Upper lobe of left lung (tissue), 6 donors: Measurements from ENCODE around the gene THAP12. TPM values are rescaled to one million over a fixed set of nuclear protein-coding genes. Genes with fewer than 3 reads are reported as not detected.
"Not testable (repeated sequence)": the region's sequence is repeated elsewhere in the genome, so short reads cannot be mapped to it uniquely, and the experiment has no call there.

Experiments used
- ATAC-seq, 2 donors: fragments of 200-7000 bp; cut with Tn5 transposase; one replicate each; pipeline ENCODE4 v1.9.1; 2022; ENCODE audit warnings: mild to moderate bottlenecking in 2 of 2, moderate library complexity in 2 of 2; ENCODE audit not compliant: low FRiP score in 2 of 2
- DNase-seq, 2 donors: peaks; one replicate each; pipeline ENCODE4 v3.0.0-alpha.2; 2019 to 2020
- H3K27ac ChIP-seq, 4 donors: fragments of 200-600 bp; sonication (generic); one replicate each; pipeline ENCODE4 v1.5.1; 2016 to 2019
- H3K27me3 ChIP-seq, 4 donors: fragments of 200-600 bp; sonication (generic); one replicate each; pipeline ENCODE4 v1.5.1; 2017 to 2019
- H3K36me3 ChIP-seq, 4 donors: fragments of 200-600 bp; sonication (generic); one replicate each; pipeline ENCODE4 v1.5.1; 2016 to 2019
- H3K4me1 ChIP-seq, 4 donors: fragments of 200-600 bp; sonication (generic); one replicate each; pipeline ENCODE4 v1.5.1; 2018 to 2019
- H3K4me3 ChIP-seq, 4 donors: fragments of 200-600 bp; sonication (generic); one replicate each; pipeline ENCODE4 v1.5.1; 2017 to 2019; ENCODE audit warnings: mild to moderate bottlenecking in 2 of 4, moderate library complexity in 1 of 4
- H3K9me3 ChIP-seq, 4 donors: fragments of 200-600 bp; sonication (generic); one replicate each; pipeline ENCODE4 v1.5.1; 2018 to 2019
- EP300 ChIP-seq, 4 donors: sonication (generic); formaldehyde crosslinking; IDR thresholded peaks; one replicate each; pipeline ENCODE4 v1.5.1; 2017; ENCODE audit warnings: antibody characterized with exemption in 4 of 4, control low read depth in 2 of 4
- POLR2A ChIP-seq, 4 donors: fragments of 450-650 bp; IDR thresholded peaks; one replicate each; pipeline ENCODE4 v1.5.1; 2016 to 2017; ENCODE audit warnings: antibody characterized with exemption in 4 of 4, mild to moderate bottlenecking in 2 of 4
- POLR2AphosphoS5 ChIP-seq, 2 donors: sonication (generic); formaldehyde crosslinking; IDR thresholded peaks; one replicate each; pipeline ENCODE4 v1.5.1; 2017; ENCODE audit warnings: antibody characterized with exemption in 2 of 2
- WGBS, 2 donors: methylation state at CpG; one replicate each; pipeline ENCODE4 v1.1.5; 2017 to 2018; 5-methylcytosine and 5-hydroxymethylcytosine counted together
- total RNA-seq, 6 donors: library from RNA; depleted of rRNA in 4 of 6; stranded (reverse); fragments of >200 nt in 4 of 6; gene quantifications; one replicate each; pipeline versions ENCODE4 v1.1.0 to v1.2.1, GENCODE V29; 2016 to 2021
- TF ChIP-seq, protein P1 (sequence below), 6 experiments: fragments of 450-650 bp in 4 of 6; fragments of 200-600 bp in 2 of 6; sonication (generic) in 2 of 6; IDR thresholded peaks; one replicate each; pipeline ENCODE4 v1.5.1; 2016 to 2019; ENCODE audit warnings: antibody characterized with exemption in 6 of 6
- donor health status: DM: no; HTN: no; CAD: no; lungs with moderate emphysema.
- donor health status: DM: no; HTN: yes; CAD: no; lungs with severe emphysema.

THAP12 gene
- total RNA-seq, 6 donors from 2014 or later = 9.1 to 35.8 (median 34.2) TPM

DNA sequence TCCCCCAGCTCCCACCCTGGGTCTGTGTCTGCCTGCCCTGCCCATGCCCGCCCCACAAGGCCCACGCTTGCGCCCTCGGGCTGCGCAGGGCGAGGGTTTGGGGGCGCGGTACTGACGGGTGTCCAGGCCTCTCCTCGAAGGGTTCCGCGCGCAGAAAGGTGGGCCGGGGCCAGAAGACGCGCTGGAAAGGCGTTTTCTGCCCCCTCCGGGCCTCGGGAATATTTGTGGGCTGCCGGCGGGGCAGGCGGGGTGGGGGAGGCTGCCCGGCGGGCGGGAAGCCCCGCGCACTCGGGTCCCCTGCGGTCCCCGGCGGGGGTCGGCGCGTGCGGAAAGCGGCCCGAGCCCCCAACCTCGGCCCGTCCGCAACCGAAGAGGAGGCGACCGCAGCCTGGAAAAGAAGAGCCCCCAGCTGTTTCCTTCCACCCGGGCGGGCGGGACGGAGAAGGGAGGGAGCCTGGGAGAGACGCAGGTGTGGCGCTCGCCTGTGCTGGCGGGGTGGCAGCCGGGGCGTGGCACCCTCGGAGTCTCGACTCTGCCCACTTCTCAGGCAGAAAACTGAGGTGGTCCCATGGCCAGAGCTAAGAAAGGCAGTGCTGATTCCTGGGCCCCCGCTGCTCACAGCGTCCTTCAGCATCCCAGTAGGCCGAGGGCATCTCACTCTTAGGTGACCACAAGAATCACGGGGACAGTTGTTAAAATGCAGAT, 59.0 kb downstream of the THAP12 start:
- Histone ChIP-seq H3K4me3 (peak overlapping the region in 3 of 4 donors; percentile 44 to 47 (median 47)), H3K36me3 (no peaks in the 10 kb centered on the region), H3K27ac (peak overlapping the region in 1 of 4 donors; percentile 40), H3K4me1 (peaks cover 0 to 11% (median 2%) of the 10 kb centered on the region in 4 donors), H3K9me3 (no peaks in the 10 kb centered on the region), H3K27me3 (peaks cover 0 to 10% (median 7%) of the 10 kb centered on the region in 4 donors)
- DNase-seq (peak in 1 of 2 donors; percentile 81), ATAC-seq (peak in 1 of 2 donors; percentile 7)
- TF ChIP-seq, protein P1, sequence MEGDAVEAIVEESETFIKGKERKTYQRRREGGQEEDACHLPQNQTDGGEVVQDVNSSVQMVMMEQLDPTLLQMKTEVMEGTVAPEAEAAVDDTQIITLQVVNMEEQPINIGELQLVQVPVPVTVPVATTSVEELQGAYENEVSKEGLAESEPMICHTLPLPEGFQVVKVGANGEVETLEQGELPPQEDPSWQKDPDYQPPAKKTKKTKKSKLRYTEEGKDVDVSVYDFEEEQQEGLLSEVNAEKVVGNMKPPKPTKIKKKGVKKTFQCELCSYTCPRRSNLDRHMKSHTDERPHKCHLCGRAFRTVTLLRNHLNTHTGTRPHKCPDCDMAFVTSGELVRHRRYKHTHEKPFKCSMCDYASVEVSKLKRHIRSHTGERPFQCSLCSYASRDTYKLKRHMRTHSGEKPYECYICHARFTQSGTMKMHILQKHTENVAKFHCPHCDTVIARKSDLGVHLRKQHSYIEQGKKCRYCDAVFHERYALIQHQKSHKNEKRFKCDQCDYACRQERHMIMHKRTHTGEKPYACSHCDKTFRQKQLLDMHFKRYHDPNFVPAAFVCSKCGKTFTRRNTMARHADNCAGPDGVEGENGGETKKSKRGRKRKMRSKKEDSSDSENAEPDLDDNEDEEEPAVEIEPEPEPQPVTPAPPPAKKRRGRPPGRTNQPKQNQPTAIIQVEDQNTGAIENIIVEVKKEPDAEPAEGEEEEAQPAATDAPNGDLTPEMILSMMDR (IDR thresholded peaks at IDR 0.05) = no peak
- TF ChIP-seq EP300 (IDR thresholded peaks at IDR 0.05) (no peak), POLR2A (IDR thresholded peaks at IDR 0.05) (no peak), POLR2AphosphoS5 (IDR thresholded peaks at IDR 0.05) (no peak)
- WGBS, 2 donors = 30 to 48% methylated on average over 6 to 48 of the region's 59 CpGs

DNA sequence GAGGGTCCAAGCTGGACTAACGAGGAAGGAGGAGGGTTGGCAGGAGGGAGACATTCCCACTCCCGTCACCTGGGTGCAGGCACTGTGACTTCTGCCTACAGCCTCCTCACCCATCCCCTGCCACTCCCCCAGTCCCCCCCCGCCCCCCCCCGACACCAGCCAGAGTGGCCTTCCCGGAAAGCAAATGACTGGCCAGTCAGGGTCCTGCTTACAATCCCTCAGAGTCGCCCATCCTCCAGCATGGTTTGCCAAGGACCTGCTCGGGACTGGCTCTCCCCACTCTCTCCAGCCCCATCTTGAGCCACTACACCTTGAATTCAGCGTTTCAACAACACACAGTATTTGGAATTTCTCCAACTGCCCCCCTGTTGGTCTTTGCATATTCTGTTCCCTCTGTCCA, 59.6 kb downstream of the THAP12 start:
- TF ChIP-seq, protein P1 (IDR thresholded peaks at IDR 0.05) = no peak
- TF ChIP-seq EP300 (IDR thresholded peaks at IDR 0.05) = no peak
- TF ChIP-seq POLR2AphosphoS5 (IDR thresholded peaks at IDR 0.05) = no peak
- TF ChIP-seq POLR2A (IDR thresholded peaks at IDR 0.05) = no peak
- no peak for ATAC-seq
- H3K36me3 ChIP-seq = no peaks in the 10 kb centered on the region
- 33 to 59% methylated on average over 7 to 8 of the region's 8 CpGs for WGBS, 2 donors
- H3K4me1 ChIP-seq = peaks cover 0 to 11% (median 2%) of the 10 kb centered on the region in 4 donors
- peak overlapping the region in 3 of 4 donors; percentile 44 to 47 (median 47) for H3K4me3 ChIP-seq
- peaks cover 0 to 10% (median 7%) of the 10 kb centered on the region in 4 donors for H3K27me3 ChIP-seq
- H3K27ac ChIP-seq = no peak overlapping the region
- peak in 1 of 2 donors; percentile 27 for DNase-seq
- no peaks in the 10 kb centered on the region for H3K9me3 ChIP-seq

DNA sequence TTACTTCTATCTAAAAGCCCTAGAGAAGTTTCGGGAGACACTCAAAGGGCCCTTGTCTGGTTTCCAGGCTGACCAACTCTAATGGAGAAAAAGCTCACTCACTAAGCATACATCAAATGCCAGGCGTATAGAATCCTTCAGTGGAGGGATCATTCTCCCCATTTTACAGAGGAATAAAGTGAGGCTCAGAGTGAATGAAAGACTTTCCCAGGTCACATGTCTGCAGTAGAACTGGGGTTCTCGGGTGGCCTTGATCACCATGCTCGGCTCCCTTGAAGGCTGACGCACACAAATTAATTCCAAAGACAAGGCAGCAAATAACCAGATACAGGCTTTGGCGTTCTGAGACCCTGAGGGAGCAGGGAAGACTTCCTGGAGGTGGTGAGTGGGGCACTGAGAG, 60.0 kb downstream of the THAP12 start:
- no peaks in the 10 kb centered on the region for H3K36me3 ChIP-seq
- no peak overlapping the region for H3K4me3 ChIP-seq
- no peaks in the 10 kb centered on the region for H3K9me3 ChIP-seq
- WGBS, 2 donors = 85 to 86% methylated on average over 6 of the region's 6 CpGs
- no peak for DNase-seq
- TF ChIP-seq POLR2AphosphoS5 (IDR thresholded peaks at IDR 0.05) = no peak
- H3K4me1 ChIP-seq = peaks cover 0 to 11% (median 2%) of the 10 kb centered on the region in 4 donors
- ATAC-seq = no peak
- no peak overlapping the region for H3K27ac ChIP-seq
- peaks cover 0 to 10% (median 7%) of the 10 kb centered on the region in 4 donors for H3K27me3 ChIP-seq

DNA sequence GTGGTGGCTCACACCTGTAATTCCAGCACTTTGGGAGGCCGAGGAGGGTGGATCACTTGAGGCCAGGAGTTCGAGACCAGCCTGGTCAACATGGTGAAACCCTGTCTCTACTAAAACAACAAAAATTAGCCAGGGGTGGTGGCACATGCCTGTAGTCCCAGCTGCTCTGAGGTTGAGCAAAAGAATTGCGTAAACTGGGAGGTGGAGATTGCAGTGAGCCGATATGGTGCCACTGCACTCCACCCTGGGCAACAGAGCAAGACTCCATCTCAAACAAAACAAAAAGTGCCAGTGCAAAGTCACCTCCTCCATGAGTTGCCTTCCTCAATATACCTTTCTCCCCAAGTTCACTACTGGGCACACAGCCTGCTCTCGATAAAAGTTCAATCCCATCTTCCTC, 61.1 kb downstream of the THAP12 start:
- 79 to 80% methylated on average over 5 of the region's 5 CpGs for WGBS, 2 donors
- DNase-seq, ATAC-seq: not testable (repeated sequence)

DNA sequence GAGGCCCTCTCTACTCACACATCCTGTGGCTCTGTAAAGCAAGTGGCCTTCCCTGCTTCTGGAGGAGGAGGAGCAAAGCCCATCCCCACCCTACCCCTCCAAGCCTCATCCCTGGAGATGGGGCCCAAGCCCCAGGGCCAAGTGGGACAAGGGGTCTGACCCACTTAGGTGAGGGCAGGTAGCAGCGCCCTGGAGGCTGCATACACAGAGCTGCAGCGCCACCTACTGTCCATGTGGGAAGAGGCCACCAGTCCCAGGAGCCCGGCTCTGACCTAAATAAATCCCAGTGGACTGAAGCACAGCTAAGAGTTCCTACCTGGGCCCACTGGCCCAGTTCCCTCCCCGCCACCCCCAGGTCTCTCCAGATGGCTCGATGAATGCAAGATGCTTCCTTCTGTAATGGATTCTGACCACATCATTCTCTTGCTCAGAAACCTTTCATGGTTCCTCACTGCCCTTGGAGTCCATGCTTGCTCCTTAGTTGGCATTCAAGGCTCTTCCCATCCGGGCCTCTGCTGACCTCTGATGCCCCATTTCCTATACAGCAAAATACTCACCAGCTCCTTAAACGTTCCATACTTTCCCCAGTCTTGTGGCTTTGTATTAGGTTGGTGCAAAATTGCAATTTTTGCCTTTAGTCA, 62.1 kb downstream of the THAP12 start:
- Histone ChIP-seq H3K27ac (no peak overlapping the region), H3K4me3 (no peak overlapping the region), H3K9me3 (no peaks in the 10 kb centered on the region), H3K36me3 (no peaks in the 10 kb centered on the region), H3K4me1 (peaks cover 0 to 11% (median 2%) of the 10 kb centered on the region in 4 donors), H3K27me3 (peaks cover 0 to 10% (median 7%) of the 10 kb centered on the region in 4 donors)
- DNase-seq (peak; percentile 35 to 89), ATAC-seq (peak; percentile 82 to 84)
- TF ChIP-seq EP300 (IDR thresholded peaks at IDR 0.05) (no peak), POLR2AphosphoS5 (IDR thresholded peaks at IDR 0.05) (no peak), POLR2A (IDR thresholded peaks at IDR 0.05) (no peak)
- TF ChIP-seq, protein P1 (IDR thresholded peaks at IDR 0.05) = peak; percentile 88 to 96 (median 92)
- 6 to 7% methylated on average over 4 to 7 of the region's 7 CpGs for WGBS, 2 donors

More for the DNA sequence above, 61.1 kb downstream of the THAP12 start:
- not testable (repeated sequence) for H3K36me3 ChIP-seq, H3K9me3 ChIP-seq, H3K27ac ChIP-seq, H3K4me3 ChIP-seq
- peaks cover 0 to 10% (median 7%) of the 10 kb centered on the region in 4 donors for H3K27me3 ChIP-seq
- peaks cover 0 to 11% (median 2%) of the 10 kb centered on the region in 4 donors for H3K4me1 ChIP-seq
